ENCODE results near the gene ARRDC1. TPM values are rescaled to one million over a fixed set of nuclear protein-coding genes. Genes with fewer than 3 reads are reported as not detected.

The ARRDC1 gene
- total and polyA plus RNA-seq, 12 donors = 14.1 to 194 (median 35.7) TPM

- TF ChIP-seq POLR2A (IDR thresholded peaks at IDR 0.05) (no peak), CTCF (IDR thresholded peaks at IDR 0.05) (no peak)
- Histone ChIP-seq H3K9me3 (replicated peaks in 1 of 3) (no peaks in the 10 kb centered on the region), H3K36me3 (replicated peaks in 1 of 2) (peaks cover 0 to 10% of the 10 kb centered on the region in 2 donors), H3K4me3 (no peak overlapping the region), H3K4me1 (replicated peaks in 1 of 2) (peaks cover 0 to 19% of the 10 kb centered on the region in 2 donors), H3K27ac (no peak overlapping the region), H3K27me3 (no peaks in the 10 kb centered on the region)
- intact Hi-C loops (cut with DNase I) = no loop called here
- 83 to 90% (median 85%) methylated on average over 9 of the region's 9 CpGs for WGBS, 4 donors
- no peak for DNase-seq
Observed at GRCh38 chr9:137649553-137649952, 44.1 kb downstream of the ARRDC1 start.

GRCh38 chr9:137650259-137650658 is 44.8 kb downstream of the ARRDC1 start:
- Histone ChIP-seq H3K27me3 (no peaks in the 10 kb centered on the region), H3K4me3 (no peak overlapping the region), H3K4me1 (replicated peaks in 1 of 2) (peaks cover 0 to 14% of the 10 kb centered on the region in 2 donors), H3K9me3 (replicated peaks in 1 of 3) (no peaks in the 10 kb centered on the region), H3K36me3 (replicated peaks in 1 of 2) (peaks cover 0 to 10% of the 10 kb centered on the region in 2 donors), H3K27ac (no peak overlapping the region)
- no peak for DNase-seq
- TF ChIP-seq CTCF (IDR thresholded peaks at IDR 0.05) (no peak), POLR2A (IDR thresholded peaks at IDR 0.05) (no peak)
- WGBS, 4 donors = 78 to 88% (median 82%) methylated on average over 2 of the region's 2 CpGs
- intact Hi-C loops (cut with DNase I) = no loop called here

GRCh38 chr9:137650779-137651178 is 45.3 kb downstream of the ARRDC1 start:
- intact Hi-C loops (cut with DNase I) = no loop called here
- H3K9me3 ChIP-seq (replicated peaks in 1 of 3) = no peaks in the 10 kb centered on the region
- no peak for TF ChIP-seq CTCF (IDR thresholded peaks at IDR 0.05)
- H3K27ac ChIP-seq = no peak overlapping the region
- DNase-seq = no peak
- peaks cover 0 to 10% of the 10 kb centered on the region in 2 donors for H3K36me3 ChIP-seq (replicated peaks in 1 of 2)
- no peaks in the 10 kb centered on the region for H3K27me3 ChIP-seq
- 91 to 96% (median 94%) methylated on average over 7 of the region's 7 CpGs for WGBS, 4 donors
- H3K4me1 ChIP-seq (replicated peaks in 1 of 2) = peaks cover 0 to 10% of the 10 kb centered on the region in 2 donors
- no peak overlapping the region for H3K4me3 ChIP-seq

GRCh38 chr9:137656416-137656815 is 50.9 kb downstream of the ARRDC1 start:
- Histone ChIP-seq H3K4me1 (replicated peaks in 1 of 2) (peaks cover 0 to 12% of the 10 kb centered on the region in 2 donors), H3K9me3 (replicated peaks in 1 of 3) (no peaks in the 10 kb centered on the region), H3K4me3 (no peak overlapping the region), H3K27me3 (no peaks in the 10 kb centered on the region), H3K36me3 (replicated peaks in 1 of 2) (peaks cover 0 to 9% of the 10 kb centered on the region in 2 donors), H3K27ac (no peak overlapping the region)
- intact Hi-C loops (cut with DNase I) = no loop called here
- TF ChIP-seq POLR2A (IDR thresholded peaks at IDR 0.05) (no peak), CTCF (IDR thresholded peaks at IDR 0.05) (no peak)
- no peak for DNase-seq
- WGBS, 4 donors = 92 to 95% (median 93%) methylated on average over 6 of the region's 6 CpGs
